Caco-2 (cell line): ENCODE measurements around the gene SCNN1A. TPM values are rescaled to one million over a fixed set of nuclear protein-coding genes. Genes with fewer than 3 reads are reported as not detected.
"Not testable (repeated sequence)": the region's sequence is repeated elsewhere in the genome, so short reads cannot be mapped to it uniquely, and the experiment has no call there.

Experiments used
- BruUV-seq: library from RNA; stranded (reverse); fragments of 400-500 nt; replicated peaks from 2 replicates; lab custom pipeline; 2021; lab: Mats Ljungman, UMichigan
- CTCF ChIA-PET: fragments of 300-600 bp; sonication (Branson Sonifier 250); formaldehyde crosslinking; loops from one replicate; lab custom pipeline; 2022; ENCODE audit warnings: antibody characterized with exemption; lab: Charles Lee
- POLR2A ChIA-PET: fragments of 300-600 bp; sonication (Branson Sonifier 250); formaldehyde crosslinking; loops from one replicate; lab custom pipeline; 2022; ENCODE audit warnings: antibody characterized with exemption; lab: Charles Lee
- DNase-seq, 2 experiments: peaks; one replicate each; pipeline versions ENCODE4 v3.0.0 to v3.0.0-alpha.2; 2020 to 2022
- H3K27me3 ChIP-seq: replicated peaks from 2 replicates; pipeline ENCODE4 v1.6.0; 2011; ENCODE audit warnings: low read length; ENCODE audit not compliant: control insufficient read depth, insufficient read depth
- H3K36me3 ChIP-seq: 2 replicates; pipeline ENCODE4 v1.5.1; 2011; ENCODE audit warnings: low read length; ENCODE audit not compliant: control insufficient read depth, insufficient read depth
- H3K4me1 ChIP-seq: fragments of 250-450 bp; sonication (Bioruptor Pico); 2 replicates; pipeline ENCODE4 v1.5.1; 2020; ENCODE audit warnings: mild to moderate bottlenecking
- H3K4me3 ChIP-seq: 2 replicates; pipeline ENCODE4 v1.5.1; 2011; ENCODE audit warnings: low read depth, mild to moderate bottlenecking, control low read depth, low read length
- H3K9me3 ChIP-seq: fragments of 250-450 bp; sonication (Bioruptor Pico); 2 replicates; pipeline ENCODE4 v1.5.1; 2020; ENCODE audit warnings: mild to moderate bottlenecking, moderate library complexity
- H3K27ac Mint-ChIP-seq: one replicate; pipeline ENCODE4 v1.8.0; 2022; ENCODE audit warnings: mixed read lengths; ENCODE audit not compliant: unreplicated experiment
- H3K27me3 Mint-ChIP-seq: one replicate; pipeline ENCODE4 v1.8.0; 2022; ENCODE audit warnings: mixed read lengths; ENCODE audit not compliant: insufficient read depth, unreplicated experiment
- H3K36me3 Mint-ChIP-seq: one replicate; pipeline ENCODE4 v1.8.0; 2022; ENCODE audit warnings: mild to moderate bottlenecking, mixed read lengths; ENCODE audit not compliant: insufficient read depth, unreplicated experiment
- H3K4me1 Mint-ChIP-seq: one replicate; pipeline ENCODE4 v1.8.0; 2022; ENCODE audit warnings: low read depth, mixed read lengths; ENCODE audit not compliant: unreplicated experiment
- H3K4me3 Mint-ChIP-seq: one replicate; pipeline ENCODE4 v1.8.0; 2022; ENCODE audit warnings: mild to moderate bottlenecking, moderate library complexity, mixed read lengths; ENCODE audit not compliant: unreplicated experiment
- H3K9me3 Mint-ChIP-seq: one replicate; pipeline ENCODE4 v1.8.0; 2022; ENCODE audit warnings: mixed read lengths; ENCODE audit not compliant: unreplicated experiment
- intact Hi-C: fragments of 100-400 bp; cut with micrococcal nuclease; formaldehyde crosslinking; loops from one replicate; pipeline ENCODE4 v1.10.0; 2022; ENCODE audit not compliant: unreplicated experiment
- total RNA-seq: library from RNA; stranded (reverse); gene quantifications from 2 replicates; pipeline ENCODE4 v1.2.3, GENCODE V29; 2022
- TF ChIP-seq, protein P1 (sequence below), 2 experiments: fragments of 200-600 bp in 1 of 2; IDR thresholded peaks; 1 replicate in 1 of 2; 2 replicates in 1 of 2; pipeline versions ENCODE4 v1.5.1 to v1.8.0; 2011 to 2022; ENCODE audit warnings: antibody characterized with exemption in 1 of 2, control low read depth in 1 of 2, inconsistent platforms in 1 of 2, low read depth in 1 of 2, low read length in 1 of 2, mild to moderate bottlenecking in 1 of 2, moderate library complexity in 1 of 2; ENCODE audit not compliant: insufficient read depth in 1 of 2, severe bottlenecking in 1 of 2, unreplicated experiment in 1 of 2

The SCNN1A gene
- total RNA-seq, 1 experiment from 2014 or later, result 52.6 TPM

DNA sequence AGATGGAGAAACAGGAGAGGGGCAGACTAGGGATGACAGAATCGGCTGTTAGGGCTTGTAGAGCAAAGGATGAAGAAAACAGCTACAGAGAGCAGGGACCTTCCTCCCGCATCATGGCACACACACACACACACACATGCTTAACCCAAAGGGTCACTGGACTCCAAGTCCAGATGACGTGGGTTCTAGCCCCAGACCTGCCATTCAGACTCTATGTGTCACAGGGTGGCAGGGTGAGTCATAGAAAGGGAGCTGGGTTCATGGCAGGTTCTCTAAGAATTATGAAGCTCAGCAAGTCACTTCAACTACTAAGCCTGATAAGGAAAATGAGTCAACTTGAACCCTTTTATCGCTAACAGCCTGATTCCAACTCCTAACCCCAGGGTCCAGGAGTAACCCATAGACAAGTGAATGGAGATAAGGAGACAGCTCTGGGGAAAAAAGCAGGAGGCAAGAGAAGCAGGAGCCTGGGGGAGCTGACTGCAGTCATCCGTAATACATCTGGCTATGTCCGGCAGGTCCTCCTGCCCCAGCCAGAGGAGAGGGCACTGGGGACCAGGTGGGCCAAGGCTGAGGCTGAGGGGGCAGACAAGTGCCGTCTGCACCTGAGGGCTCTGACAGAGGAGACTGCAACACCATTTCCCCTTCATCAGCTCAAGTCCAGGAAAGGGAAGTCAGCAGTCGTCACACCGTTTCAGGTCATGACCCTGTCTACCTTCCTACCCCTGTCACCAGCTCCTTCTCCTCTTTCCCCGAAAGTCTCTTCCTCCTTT, 29.9 kb downstream of the SCNN1A start:
- peak in 1 of 2 experiments; percentile 75 for DNase-seq
- Histone ChIP-seq H3K4me3 (no peak overlapping the region), H3K9me3 (no peaks in the 10 kb centered on the region), H3K27me3 (no peaks in the 10 kb centered on the region), H3K36me3 (no peaks in the 10 kb centered on the region), H3K4me1 (peaks cover 26% of the 10 kb centered on the region)
- peaks cover 33% of the 10 kb centered on the region for H3K4me1 Mint-ChIP-seq
- no TSS peak for BruUV-seq
- H3K4me3 Mint-ChIP-seq, result no peak overlapping the region
- intact Hi-C loops, result no loop called here
- H3K27me3 Mint-ChIP-seq, result no peaks in the 10 kb centered on the region
- ChIA-PET CTCF (interaction anchor here (0.7 to 1.2 kb wide), 7 partner anchors 9 to 119 kb away, joined by 3 to 8 read pairs (median 4); no protein-coding TSS in a partner anchor), POLR2A (interaction anchor here (1.0 to 1.1 kb wide), 2 partner anchors 9 to 18 kb away, joined by 3 to 8 read pairs; no protein-coding TSS in a partner anchor)
- peak overlapping the region; percentile 27 for H3K27ac Mint-ChIP-seq
- H3K9me3 Mint-ChIP-seq, result peaks cover 9% of the 10 kb centered on the region
- peaks cover 10% of the 10 kb centered on the region for H3K36me3 Mint-ChIP-seq
- TF ChIP-seq, protein P1, sequence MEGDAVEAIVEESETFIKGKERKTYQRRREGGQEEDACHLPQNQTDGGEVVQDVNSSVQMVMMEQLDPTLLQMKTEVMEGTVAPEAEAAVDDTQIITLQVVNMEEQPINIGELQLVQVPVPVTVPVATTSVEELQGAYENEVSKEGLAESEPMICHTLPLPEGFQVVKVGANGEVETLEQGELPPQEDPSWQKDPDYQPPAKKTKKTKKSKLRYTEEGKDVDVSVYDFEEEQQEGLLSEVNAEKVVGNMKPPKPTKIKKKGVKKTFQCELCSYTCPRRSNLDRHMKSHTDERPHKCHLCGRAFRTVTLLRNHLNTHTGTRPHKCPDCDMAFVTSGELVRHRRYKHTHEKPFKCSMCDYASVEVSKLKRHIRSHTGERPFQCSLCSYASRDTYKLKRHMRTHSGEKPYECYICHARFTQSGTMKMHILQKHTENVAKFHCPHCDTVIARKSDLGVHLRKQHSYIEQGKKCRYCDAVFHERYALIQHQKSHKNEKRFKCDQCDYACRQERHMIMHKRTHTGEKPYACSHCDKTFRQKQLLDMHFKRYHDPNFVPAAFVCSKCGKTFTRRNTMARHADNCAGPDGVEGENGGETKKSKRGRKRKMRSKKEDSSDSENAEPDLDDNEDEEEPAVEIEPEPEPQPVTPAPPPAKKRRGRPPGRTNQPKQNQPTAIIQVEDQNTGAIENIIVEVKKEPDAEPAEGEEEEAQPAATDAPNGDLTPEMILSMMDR (IDR thresholded peaks at IDR 0.05; ENCODE audit: insufficient read depth in 1 of 2, low read depth in 1 of 2, low read length in 1 of 2, severe bottlenecking in 1 of 2, unreplicated experiment in 1 of 2), result no peak

DNA sequence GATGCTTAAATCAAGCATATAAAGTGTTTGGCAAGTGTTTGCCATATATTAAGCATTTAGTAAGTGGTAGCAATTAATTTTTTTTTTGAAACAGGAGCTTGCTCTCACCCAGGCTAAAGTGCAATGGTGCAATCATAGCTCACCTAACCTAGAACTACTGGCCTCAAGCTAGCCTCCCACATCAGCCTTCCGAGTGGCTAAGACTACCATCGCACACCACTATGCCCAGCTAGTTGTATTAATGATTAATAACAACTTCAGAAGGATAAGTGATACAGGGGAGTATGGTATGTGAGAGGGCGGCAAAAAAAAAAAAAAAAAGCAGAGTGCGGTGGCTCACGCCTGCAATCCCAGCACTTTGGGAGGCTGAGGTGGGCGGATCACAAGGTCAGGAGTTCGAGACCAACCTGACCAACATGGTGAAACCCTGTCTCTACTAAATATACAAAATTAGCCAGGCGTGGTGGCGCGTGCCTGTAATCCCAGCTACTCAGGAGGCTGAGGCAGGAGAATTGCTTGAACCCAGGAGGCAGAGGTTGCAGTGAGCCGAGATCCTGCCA, 31.2 kb downstream of the SCNN1A start:
- DNase-seq, H3K27ac Mint-ChIP-seq, H3K4me3 ChIP-seq, H3K9me3 ChIP-seq, H3K36me3 Mint-ChIP-seq, H3K27me3 Mint-ChIP-seq, H3K4me3 Mint-ChIP-seq, intact Hi-C loops, H3K36me3 ChIP-seq, BruUV-seq, H3K27me3 ChIP-seq, H3K9me3 Mint-ChIP-seq: not testable (repeated sequence)
- peaks cover 33% of the 10 kb centered on the region for H3K4me1 Mint-ChIP-seq
- CTCF ChIA-PET, result interaction anchor here (0.6 to 1.1 kb wide), 3 partner anchors 21 to 29 kb away, joined by 3 to 4 read pairs (median 3); no protein-coding TSS in a partner anchor
- H3K4me1 ChIP-seq, result peaks cover 39% of the 10 kb centered on the region
- POLR2A ChIA-PET, result interaction anchor here (0.7 to 1.5 kb wide), 2 partner anchors 19 to 28 kb away, joined by 3 to 6 read pairs; no protein-coding TSS in a partner anchor

DNA sequence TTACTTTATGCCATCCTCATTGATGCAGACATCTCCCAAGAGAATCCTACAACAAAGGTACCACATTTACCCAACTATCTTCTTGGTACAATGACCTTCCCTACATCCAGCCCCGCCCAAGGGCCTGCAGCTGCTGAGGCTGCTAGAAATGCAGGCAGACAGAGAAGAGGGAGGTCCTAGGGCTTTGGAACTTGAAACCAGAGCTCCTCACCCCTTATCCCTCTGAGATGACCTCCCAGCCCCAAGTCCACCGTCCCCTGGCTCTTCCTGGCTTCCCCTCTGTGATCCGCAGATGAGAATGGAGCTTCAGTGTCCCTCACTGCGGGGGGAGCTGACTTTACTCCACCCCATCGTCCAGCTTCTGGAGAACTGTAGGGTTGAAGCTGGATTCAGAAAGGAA, 31.8 kb downstream of the SCNN1A start:
- no peaks in the 10 kb centered on the region for H3K9me3 ChIP-seq
- intact Hi-C loops, result no loop called here
- 0 out of 2 replicates have a peak, but pooled peaks cover 1% of the 10 kb centered on the region for H3K36me3 ChIP-seq
- Mint-ChIP-seq H3K4me1 (peaks cover 33% of the 10 kb centered on the region), H3K27ac (no peak overlapping the region), H3K4me3 (no peak overlapping the region), H3K9me3 (peaks cover 9% of the 10 kb centered on the region), H3K27me3 (no peaks in the 10 kb centered on the region), H3K36me3 (peaks cover 10% of the 10 kb centered on the region)
- no peaks in the 10 kb centered on the region for H3K27me3 ChIP-seq
- POLR2A ChIA-PET, result interaction anchor here (0.7 to 1.5 kb wide), 2 partner anchors 20 to 27 kb away, joined by 3 to 6 read pairs; no protein-coding TSS in a partner anchor
- no TSS peak for BruUV-seq
- CTCF ChIA-PET, result interaction anchor here (0.6 to 1.1 kb wide), 3 partner anchors 20 to 29 kb away, joined by 3 to 4 read pairs (median 3); no protein-coding TSS in a partner anchor
- peaks cover 40% of the 10 kb centered on the region for H3K4me1 ChIP-seq
- TF ChIP-seq, protein P1 (IDR thresholded peaks at IDR 0.05; ENCODE audit: insufficient read depth in 1 of 2, low read depth in 1 of 2, low read length in 1 of 2, severe bottlenecking in 1 of 2, unreplicated experiment in 1 of 2), result no peak
- no peak for DNase-seq
- no peak overlapping the region for H3K4me3 ChIP-seq
